A673 (cell line): ENCODE data around the gene AATK. TPM values are rescaled to one million over a fixed set of nuclear protein-coding genes. Genes with fewer than 3 reads are reported as not detected.

ENCODE experiments used
- BruUV-seq: library from RNA; stranded (reverse); fragments of 400-500 nt; replicated peaks from 2 replicates; lab custom pipeline; 2021; lab: Mats Ljungman, UMichigan
- CTCF ChIA-PET: fragments of 300-600 bp; sonication (Branson Sonifier 250); formaldehyde crosslinking; loops from one replicate; lab custom pipeline; 2022; ENCODE audit warnings: antibody characterized with exemption; lab: Charles Lee
- POLR2A ChIA-PET: fragments of 300-600 bp; sonication (Branson Sonifier 250); formaldehyde crosslinking; loops from one replicate; lab custom pipeline; 2022; ENCODE audit warnings: antibody characterized with exemption; ENCODE audit not compliant: low non-redundant PET; lab: Charles Lee
- DNase-seq: peaks from one replicate; pipeline ENCODE4 v3.0.0-alpha.2; 2015; ENCODE audit warnings: low spot score
- H3K27ac ChIP-seq: fragments of 200-600 bp; sonication (generic); 2 replicates; pipeline ENCODE4 v1.5.1; 2016; ENCODE audit warnings: mixed run types, low read depth, mild to moderate bottlenecking, mixed read lengths, antibody characterized with exemption, low read length; ENCODE audit not compliant: poor library complexity, severe bottlenecking
- H3K27me3 ChIP-seq: fragments of 200-600 bp; sonication (generic); replicated peaks from 2 replicates; pipeline ENCODE4 v1.6.1; 2017; ENCODE audit warnings: mixed run types, low read depth, mild to moderate bottlenecking, mixed read lengths, antibody characterized with exemption, low read length; ENCODE audit not compliant: insufficient read depth, poor library complexity
- H3K36me3 ChIP-seq: fragments of 200-600 bp; sonication (generic); 2 replicates; pipeline ENCODE4 v1.6.1; 2016; ENCODE audit warnings: mixed run types, mild to moderate bottlenecking, mixed read lengths, antibody characterized with exemption, low read length; ENCODE audit not compliant: insufficient read depth, poor library complexity, severe bottlenecking
- H3K4me1 ChIP-seq: fragments of 200-600 bp; sonication (generic); 2 replicates; pipeline ENCODE4 v1.6.1; 2017; ENCODE audit warnings: mixed run types, mild to moderate bottlenecking, mixed read lengths, antibody characterized with exemption, low read length; ENCODE audit not compliant: insufficient read depth, poor library complexity, severe bottlenecking
- H3K4me3 ChIP-seq: fragments of 200-600 bp; sonication (generic); 2 replicates; pipeline ENCODE4 v1.5.1; 2016; ENCODE audit warnings: low read depth, mixed run types, mild to moderate bottlenecking, mixed read lengths, low read length; ENCODE audit not compliant: poor library complexity, severe bottlenecking
- H3K9me3 ChIP-seq: fragments of 200-600 bp; sonication (generic); 2 replicates; pipeline ENCODE4 v1.6.1; 2016; ENCODE audit warnings: mixed run types, low read depth, mild to moderate bottlenecking, mixed read lengths, antibody characterized with exemption, low read length; ENCODE audit not compliant: poor library complexity, severe bottlenecking
- CTCF ChIP-seq: fragments of 300-800, 200-600 bp; sonication (generic); conservative IDR thresholded peaks from 2 replicates; pipeline ENCODE4 v1.5.1; 2017; ENCODE audit warnings: low read depth, mild to moderate bottlenecking, antibody characterized with exemption, low read length, moderate library complexity, mixed read lengths
- EZH2 ChIP-seq: fragments of 200-600 bp; sonication (generic); IDR thresholded peaks from 2 replicates; pipeline ENCODE4 v1.6.1; 2017; ENCODE audit warnings: borderline replicate concordance, low read depth, mild to moderate bottlenecking, mixed read lengths, antibody characterized with exemption, low read length; ENCODE audit not compliant: poor library complexity, severe bottlenecking
- intact Hi-C: fragments of 100-400 bp; cut with micrococcal nuclease; formaldehyde crosslinking; loops from one replicate; pipeline ENCODE4 v1.10.0; 2022; ENCODE audit not compliant: unreplicated experiment
- total RNA-seq: library from RNA; stranded (reverse); gene quantifications from 2 replicates; pipeline ENCODE4 v1.2.3, GENCODE V29; 2021

The AATK gene
- total RNA-seq, 1 experiment from 2014 or later: 0.90 TPM

- intact Hi-C loops: no loop called here
- ChIA-PET CTCF (no interaction called here), POLR2A (no interaction called here)
- no TSS peak for BruUV-seq
- no peak overlapping the region for H3K4me3 ChIP-seq
- DNase-seq: no peak
- no peaks in the 10 kb centered on the region for H3K9me3 ChIP-seq
- H3K36me3 ChIP-seq: peaks cover 5% of the 10 kb centered on the region
- H3K27me3 ChIP-seq: no peaks in the 10 kb centered on the region
- no peak overlapping the region for H3K27ac ChIP-seq
- no peaks in the 10 kb centered on the region for H3K4me1 ChIP-seq
- TF ChIP-seq EZH2 (no peak), CTCF (no peak)
Measured at GRCh38 chr17:81184555-81184954, 18.5 kb upstream of the AATK start.

GRCh38 chr17:81183807-81184206 lies 17.8 kb upstream of the AATK start:
- DNase-seq: no peak
- TF ChIP-seq CTCF (no peak), EZH2 (no peak)
- no peaks in the 10 kb centered on the region for H3K27me3 ChIP-seq
- intact Hi-C loops: no loop called here
- H3K4me3 ChIP-seq: no peak overlapping the region
- no peak overlapping the region for H3K27ac ChIP-seq
- H3K9me3 ChIP-seq: no peaks in the 10 kb centered on the region
- CTCF ChIA-PET: no interaction called here
- BruUV-seq: no TSS peak
- no peaks in the 10 kb centered on the region for H3K4me1 ChIP-seq
- POLR2A ChIA-PET: no interaction called here
- no peaks in the 10 kb centered on the region for H3K36me3 ChIP-seq

- intact Hi-C loops: no loop called here
- H3K4me3 ChIP-seq: no peak overlapping the region
- POLR2A ChIA-PET: no interaction called here
- H3K27me3 ChIP-seq: no peaks in the 10 kb centered on the region
- H3K36me3 ChIP-seq: no peaks in the 10 kb centered on the region
- no peaks in the 10 kb centered on the region for H3K4me1 ChIP-seq
- H3K9me3 ChIP-seq: no peaks in the 10 kb centered on the region
- no peak for DNase-seq
- no peak for TF ChIP-seq CTCF
- TF ChIP-seq EZH2: no peak
- H3K27ac ChIP-seq: no peak overlapping the region
- BruUV-seq: no TSS peak
- CTCF ChIA-PET: no interaction called here
Measured at GRCh38 chr17:81183316-81183715, 17.3 kb upstream of the AATK start.
